ENCODE measurements around the gene PLCH1. TPM values are rescaled to one million over a fixed set of nuclear protein-coding genes. Genes with fewer than 3 reads are reported as not detected.

The PLCH1 gene
- total and polyA plus RNA-seq, 9 of the 15 experiments (the other 6 are each of a cell fraction or from before 2014, with no cell fraction given) = 0.17 to 0.62 (median 0.40) TPM

DNA sequence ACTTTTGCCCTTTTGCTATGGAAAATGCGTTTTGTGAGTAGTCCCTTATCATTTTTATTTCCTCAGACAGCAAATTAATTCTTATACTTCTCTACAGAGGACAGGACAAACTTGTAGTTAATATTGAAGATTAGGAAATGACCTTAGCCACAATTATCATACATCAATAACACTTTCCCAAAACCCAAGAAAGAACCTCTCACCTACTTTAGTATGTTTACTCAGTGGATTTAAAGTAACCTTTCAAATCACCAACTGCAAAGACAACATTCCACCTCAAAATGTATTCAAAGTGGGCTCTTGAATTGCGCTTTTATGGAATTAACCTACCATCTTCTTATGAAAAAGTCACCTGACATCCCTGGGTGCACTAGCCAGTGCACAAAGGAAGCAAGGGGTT lies 107.3 kb downstream of the PLCH1 start:
- TF ChIP-seq MTA2 (IDR thresholded peaks at IDR 0.05; ENCODE audit: low read depth) = no peak
- no peak for TF ChIP-seq MCM7 (IDR thresholded peaks at IDR 0.05)
- TF ChIP-seq KAT2B (IDR thresholded peaks at IDR 0.05; ENCODE audit: low read depth, low read length) = no peak
- TF ChIP-seq HDAC6 (IDR thresholded peaks at IDR 0.05; ENCODE audit: low read depth, low read length) = no peak
- no peak for TF ChIP-seq FOXJ3 (CRISPR knock-in tag; IDR thresholded peaks at IDR 0.05)
- no peak for TF ChIP-seq TFE3 (CRISPR knock-in tag; IDR thresholded peaks at IDR 0.05)
- no peak for TF ChIP-seq ARID2 (IDR thresholded peaks at IDR 0.05)
- TF ChIP-seq SIX5 (IDR thresholded peaks at IDR 0.05; ENCODE audit: borderline replicate concordance in 1 of 2, insufficient read depth in 1 of 2, low read depth in 1 of 2, low read length in 2 of 2) = no peak
- no peak for TF ChIP-seq MTA1 (IDR thresholded peaks at IDR 0.05; ENCODE audit: borderline replicate concordance)
- TF ChIP-seq ELK3 (CRISPR knock-in tag; IDR thresholded peaks at IDR 0.05) = no peak
- no peak for TF ChIP-seq ZNF124 (CRISPR knock-in tag; IDR thresholded peaks at IDR 0.05)
- no peak for TF ChIP-seq ZNF311 (CRISPR knock-in tag; IDR thresholded peaks at IDR 0.05)
- TF ChIP-seq, protein P1, sequence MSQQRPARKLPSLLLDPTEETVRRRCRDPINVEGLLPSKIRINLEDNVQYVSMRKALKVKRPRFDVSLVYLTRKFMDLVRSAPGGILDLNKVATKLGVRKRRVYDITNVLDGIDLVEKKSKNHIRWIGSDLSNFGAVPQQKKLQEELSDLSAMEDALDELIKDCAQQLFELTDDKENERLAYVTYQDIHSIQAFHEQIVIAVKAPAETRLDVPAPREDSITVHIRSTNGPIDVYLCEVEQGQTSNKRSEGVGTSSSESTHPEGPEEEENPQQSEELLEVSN (IDR thresholded peaks at IDR 0.05; ENCODE audit: borderline replicate concordance in 1 of 2, extremely low read depth in 1 of 2, insufficient read depth in 1 of 2, insufficient read length in 1 of 2, low read depth in 1 of 2, low read length in 1 of 2, poor library complexity in 1 of 2, severe bottlenecking in 1 of 2) = no peak
- no peak for TF ChIP-seq RFX5 (IDR thresholded peaks at IDR 0.05; ENCODE audit: low read depth, low read length)
- no peak for TF ChIP-seq HEY1 (CRISPR knock-in tag; IDR thresholded peaks at IDR 0.05; ENCODE audit: borderline replicate concordance)
- TF ChIP-seq NR0B1 (IDR thresholded peaks at IDR 0.05; ENCODE audit: partially characterized antibody) = no peak
- TF ChIP-seq ZNF707 (CRISPR knock-in tag; conservative IDR thresholded peaks at IDR 0.05) = no peak
- DNase-seq (ENCODE audit: extremely low read depth in 1 of 4, low spot score in 3 of 4) (no peak), ATAC-seq (no peak), FAIRE-seq (no peak)
- H3K27ac ChIP-seq (ENCODE audit: extremely low read depth, low read depth, low read length) = no peak overlapping the region
- WGBS (ENCODE audit: insufficient coverage, low coverage, missing lambda C conversion rate) = 0% methylated on average over 2 of the region's 2 CpGs
- BruUV-seq (replicated peaks) = no TSS peak
- no peaks in the 10 kb centered on the region for H3K27me3 ChIP-seq (ENCODE audit: control insufficient read depth in 2 of 2, insufficient read depth in 2 of 2, low read length in 2 of 2)
- intact Hi-C loops (cut with micrococcal nuclease) = no loop called here
- H3K4me2 ChIP-seq (ENCODE audit: insufficient read depth, low read length) = no peak overlapping the region
- no peaks in the 10 kb centered on the region for H4K20me1 ChIP-seq (replicated peaks; ENCODE audit: control insufficient read depth, insufficient read depth, low read length)
- no peak overlapping the region for H3K4me3 ChIP-seq
- ChIA-PET CTCF (ENCODE audit: low intra/inter-chr PET ratio) (no interaction called here), POLR2A (no interaction called here)
- no peaks in the 10 kb centered on the region for H3K36me3 ChIP-seq (ENCODE audit: control insufficient read depth, insufficient read depth, low read length)
- no peaks in the 10 kb centered on the region for H3K9me3 ChIP-seq (replicated peaks; ENCODE audit: control insufficient read depth, insufficient read depth, low read depth, low read length)
- H3K4me1 ChIP-seq (replicated peaks in 1 of 2; ENCODE audit: control insufficient read depth in 2 of 2, insufficient read depth in 2 of 2, low read length in 2 of 2) = no peaks in the 10 kb centered on the region
- no peak overlapping the region for H2AFZ ChIP-seq (ENCODE audit: low read depth, low read length)
- in situ Hi-C loops (cut with MboI) = no loop called here
- no peaks in the 10 kb centered on the region for H3K9me1 ChIP-seq (ENCODE audit: control insufficient read depth, insufficient read depth, low read length)
- H3K79me2 ChIP-seq (ENCODE audit: control insufficient read depth, insufficient read depth, low read length) = no peaks in the 10 kb centered on the region
- H3K9ac ChIP-seq (ENCODE audit: insufficient read depth in 1 of 2, low read depth in 2 of 2, low read length in 2 of 2) = no peak overlapping the region

All from K562 (cell line).